Osteocyte (in vitro differentiated cells): Measurements from ENCODE around the gene OTUB2. TPM values are rescaled to one million over a fixed set of nuclear protein-coding genes. Genes with fewer than 3 reads are reported as not detected.

ENCODE experiments used
- DNase-seq: peaks from one replicate; pipeline ENCODE4 v3.0.0; 2021; ENCODE audit warnings: mixed read lengths; ENCODE audit not compliant: unreplicated experiment; ENCODE audit errors: extremely low spot score
- H3K27ac Mint-ChIP-seq: one replicate; pipeline ENCODE4 v1.8.0; 2021; ENCODE audit warnings: mild to moderate bottlenecking, mixed read lengths; ENCODE audit not compliant: unreplicated experiment
- H3K27me3 Mint-ChIP-seq: one replicate; pipeline ENCODE4 v1.8.0; 2021; ENCODE audit warnings: mixed read lengths; ENCODE audit not compliant: unreplicated experiment
- H3K36me3 Mint-ChIP-seq: one replicate; pipeline ENCODE4 v1.8.0; 2021; ENCODE audit warnings: mixed read lengths; ENCODE audit not compliant: unreplicated experiment
- H3K4me1 Mint-ChIP-seq: one replicate; pipeline ENCODE4 v1.8.0; 2021; ENCODE audit warnings: mixed read lengths; ENCODE audit not compliant: unreplicated experiment
- H3K4me3 Mint-ChIP-seq: one replicate; pipeline ENCODE4 v1.8.0; 2021; ENCODE audit warnings: mild to moderate bottlenecking, moderate library complexity, mixed read lengths; ENCODE audit not compliant: unreplicated experiment
- H3K9me3 Mint-ChIP-seq: one replicate; pipeline ENCODE4 v1.8.0; 2021; ENCODE audit warnings: mixed read lengths; ENCODE audit not compliant: unreplicated experiment
- total RNA-seq: library from RNA; stranded (reverse); gene quantifications from 2 replicates; pipeline ENCODE4 v1.2.1, GENCODE V29; 2021
- TF ChIP-seq, protein P1 (sequence below): fragments of 200-600 bp; sonication (generic); IDR thresholded peaks from 2 replicates; pipeline ENCODE4 v1.5.0; 2021; ENCODE audit warnings: antibody characterized with exemption, mild to moderate bottlenecking, moderate library complexity

OTUB2 gene
- total RNA-seq, 1 donor from 2014 or later = 1.3 TPM

DNA sequence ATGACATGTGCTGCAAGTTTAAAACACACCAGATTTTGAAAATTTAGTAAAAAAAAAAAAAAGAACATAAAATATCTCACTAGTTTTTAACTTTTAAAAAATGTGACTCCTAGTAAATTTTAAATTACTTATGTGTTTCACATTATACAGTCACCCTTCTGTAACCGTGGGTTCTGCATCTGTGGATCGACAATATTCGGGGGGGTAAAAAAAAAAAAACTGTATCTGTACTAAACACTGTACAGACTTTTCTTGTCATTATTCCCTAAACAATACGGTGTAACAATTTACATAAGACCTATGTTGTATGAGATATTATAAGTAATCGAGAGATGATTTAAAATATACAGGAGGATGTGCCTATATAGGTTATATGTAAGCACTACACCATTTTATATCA lies 51.7 kb downstream of the OTUB2 start:
- TF ChIP-seq, protein P1, sequence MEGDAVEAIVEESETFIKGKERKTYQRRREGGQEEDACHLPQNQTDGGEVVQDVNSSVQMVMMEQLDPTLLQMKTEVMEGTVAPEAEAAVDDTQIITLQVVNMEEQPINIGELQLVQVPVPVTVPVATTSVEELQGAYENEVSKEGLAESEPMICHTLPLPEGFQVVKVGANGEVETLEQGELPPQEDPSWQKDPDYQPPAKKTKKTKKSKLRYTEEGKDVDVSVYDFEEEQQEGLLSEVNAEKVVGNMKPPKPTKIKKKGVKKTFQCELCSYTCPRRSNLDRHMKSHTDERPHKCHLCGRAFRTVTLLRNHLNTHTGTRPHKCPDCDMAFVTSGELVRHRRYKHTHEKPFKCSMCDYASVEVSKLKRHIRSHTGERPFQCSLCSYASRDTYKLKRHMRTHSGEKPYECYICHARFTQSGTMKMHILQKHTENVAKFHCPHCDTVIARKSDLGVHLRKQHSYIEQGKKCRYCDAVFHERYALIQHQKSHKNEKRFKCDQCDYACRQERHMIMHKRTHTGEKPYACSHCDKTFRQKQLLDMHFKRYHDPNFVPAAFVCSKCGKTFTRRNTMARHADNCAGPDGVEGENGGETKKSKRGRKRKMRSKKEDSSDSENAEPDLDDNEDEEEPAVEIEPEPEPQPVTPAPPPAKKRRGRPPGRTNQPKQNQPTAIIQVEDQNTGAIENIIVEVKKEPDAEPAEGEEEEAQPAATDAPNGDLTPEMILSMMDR = no peak
- Mint-ChIP-seq H3K36me3 (peaks cover 43% of the 10 kb centered on the region), H3K9me3 (peaks cover 18% of the 10 kb centered on the region), H3K4me3 (no peak overlapping the region), H3K4me1 (peaks cover 49% of the 10 kb centered on the region), H3K27me3 (no peaks in the 10 kb centered on the region), H3K27ac (no peak overlapping the region)
- no peak for DNase-seq

DNA sequence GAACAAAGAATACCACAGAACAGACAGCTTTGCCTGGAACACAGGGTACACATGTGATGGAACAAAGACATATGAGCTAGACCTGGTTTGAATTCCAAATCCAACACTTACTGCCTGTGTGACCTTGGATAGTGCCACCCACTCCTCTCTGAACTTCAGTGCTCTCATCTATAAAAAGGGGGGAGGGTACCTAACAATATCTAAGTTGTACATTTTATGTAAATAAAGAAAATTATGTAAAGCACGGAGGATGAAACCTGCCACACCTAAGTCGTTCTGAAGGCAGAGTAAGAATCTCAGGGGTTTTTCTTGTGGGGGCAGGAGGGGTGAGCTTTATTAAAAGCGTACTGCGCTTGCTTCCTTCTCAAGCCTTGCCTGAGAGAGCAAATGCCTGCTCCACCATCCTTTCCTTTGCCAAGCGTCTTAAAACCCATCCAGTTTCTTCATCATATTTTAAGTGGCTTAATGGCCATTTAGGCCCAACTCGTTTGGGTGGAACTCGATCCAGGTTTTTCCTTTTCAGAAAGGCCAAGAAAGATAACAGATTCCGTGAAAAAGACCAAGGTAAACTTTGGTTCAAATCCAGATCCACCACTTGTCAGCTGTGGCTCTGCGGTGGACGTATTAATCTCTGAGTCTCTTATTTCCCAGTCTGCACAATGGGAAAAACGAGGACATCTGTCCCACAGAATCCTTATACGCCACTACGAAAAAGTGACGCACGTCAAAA lies 53.9 kb downstream of the OTUB2 start:
- Mint-ChIP-seq H3K36me3 (peaks cover 32% of the 10 kb centered on the region), H3K9me3 (peaks cover 7% of the 10 kb centered on the region), H3K4me3 (peak overlapping the region; percentile 100), H3K4me1 (peaks cover 48% of the 10 kb centered on the region), H3K27ac (peak overlapping the region; percentile 99), H3K27me3 (no peaks in the 10 kb centered on the region)
- no peak for DNase-seq
- TF ChIP-seq, protein P1 = no peak

DNA sequence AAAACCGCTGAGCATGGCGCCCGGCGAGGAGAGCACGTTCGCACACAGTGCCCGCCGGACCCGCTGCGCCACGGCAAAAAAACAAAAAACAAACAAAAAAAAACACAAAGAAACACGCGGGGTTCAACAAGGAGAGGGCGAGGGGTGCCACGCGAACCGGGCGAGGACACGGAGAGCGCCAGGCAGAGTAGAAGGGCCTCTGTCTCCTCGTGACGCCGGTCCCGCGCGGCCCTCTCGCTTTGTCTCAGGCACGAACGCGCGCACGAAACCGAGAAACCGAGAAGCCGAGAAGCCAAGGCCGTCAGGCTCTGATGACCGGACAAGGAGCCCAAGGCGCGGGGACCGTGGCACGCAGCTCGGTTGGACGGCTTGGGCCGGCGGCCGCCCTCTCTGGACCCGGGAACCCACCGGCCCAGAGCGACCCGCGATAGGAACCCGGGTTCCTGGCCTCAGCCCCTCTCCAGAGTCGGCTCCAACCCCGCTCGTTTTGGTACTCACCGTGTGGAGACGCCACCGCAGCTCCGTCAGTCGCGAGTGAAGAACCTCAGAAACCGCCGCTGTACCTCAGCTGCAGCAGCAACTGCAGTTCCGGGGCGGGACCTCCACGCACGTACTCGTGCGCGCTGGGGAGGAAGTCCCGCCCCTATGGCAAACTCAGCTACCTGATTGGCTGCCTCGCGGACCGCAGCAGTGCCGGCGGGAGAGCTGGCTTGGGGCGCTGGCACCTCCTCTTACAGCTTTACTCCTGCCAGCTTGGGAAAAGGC lies 54.7 kb downstream of the OTUB2 start, which contains the start of the genes DDX24 and IFI27L1:
DDX24 (minus strand) TSS at position 582 of the 765 bp plus-strand sequence. CDS start 1,460 bp downstream, outside the sequence.
IFI27L1 (plus strand) TSS at position 690 of the 765 bp plus-strand sequence. CDS start 15,628 bp downstream, outside the sequence.
- Mint-ChIP-seq H3K27me3 (no peaks in the 10 kb centered on the region), H3K4me3 (peak within 1 kb of the TSS; percentile 100), H3K27ac (peak within 1 kb of the TSS; percentile 99), H3K9me3 (no peaks in the 10 kb centered on the region), H3K36me3 (peaks cover 25% of the 10 kb centered on the region), H3K4me1 (peaks cover 42% of the 10 kb centered on the region)
- TF ChIP-seq, protein P1 = no peak
- peak; percentile 98 for DNase-seq

DNA sequence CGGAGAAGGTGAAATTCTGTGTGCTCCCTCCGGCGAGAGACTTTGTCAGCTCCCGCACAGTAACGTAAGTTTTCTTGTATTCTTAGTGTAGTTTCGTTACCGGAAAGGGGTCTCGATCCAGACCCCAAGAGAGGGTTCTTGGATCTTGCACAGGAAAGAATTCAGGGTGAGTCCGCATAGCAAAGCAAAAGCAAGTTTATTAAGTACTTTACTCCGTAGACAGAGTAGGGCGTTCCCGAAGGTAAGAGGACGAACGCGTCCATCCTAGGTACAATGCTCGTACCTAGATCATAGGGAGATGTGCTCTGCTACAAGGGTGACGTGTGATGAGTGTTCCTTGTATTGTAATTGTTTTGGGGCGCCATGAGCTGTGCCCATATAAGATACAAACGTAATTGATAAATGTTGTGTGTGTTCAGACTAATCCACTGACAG lies 55.3 kb downstream of the OTUB2 start:
- peaks cover 40% of the 10 kb centered on the region for H3K4me1 Mint-ChIP-seq
- peak overlapping the region; percentile 100 for H3K4me3 Mint-ChIP-seq
- H3K36me3 Mint-ChIP-seq = peaks cover 21% of the 10 kb centered on the region

More for the DNA sequence above, 55.3 kb downstream of the OTUB2 start:
- no peak for DNase-seq
- Mint-ChIP-seq H3K9me3 (no peaks in the 10 kb centered on the region), H3K27me3 (no peaks in the 10 kb centered on the region), H3K27ac (peak overlapping the region; percentile 99)
- TF ChIP-seq, protein P1 = no peak
